Kidney (tissue), 14 donors: ENCODE data around the gene PERM1. TPM values are rescaled to one million over a fixed set of nuclear protein-coding genes. Genes with fewer than 3 reads are reported as not detected.

Experiments
- DNase-seq, 5 donors: peaks; one replicate each; pipeline ENCODE4 v3.0.0-alpha.2; 2013 to 2020
- FAIRE-seq: peaks from 2 replicates; lab custom pipeline; 2012; peaks lifted over from hg19 to GRCh38; lab: Jason Lieb, UNC
- H3K27ac ChIP-seq, 2 donors: one replicate each; pipeline ENCODE4 v1.7.0; 2013; ENCODE audit warnings: low read depth in 2 of 2, low read length in 2 of 2, inconsistent platforms in 1 of 2
- H3K27me3 ChIP-seq: one replicate; pipeline ENCODE4 v1.7.1; 2013; ENCODE audit warnings: low read length, inconsistent platforms; ENCODE audit not compliant: control insufficient read depth, insufficient read depth
- H3K36me3 ChIP-seq, 3 donors: one replicate each; pipeline versions ENCODE4 v1.7.0 to v1.7.1; 2013; ENCODE audit warnings: low read length in 3 of 3, control low read depth in 1 of 3, inconsistent platforms in 1 of 3; ENCODE audit not compliant: insufficient read depth in 3 of 3, control insufficient read depth in 2 of 3
- H3K4me1 ChIP-seq, 3 donors: one replicate each; pipeline versions ENCODE4 v1.7.0 to v1.7.1; 2013; ENCODE audit warnings: low read length in 3 of 3, inconsistent platforms in 1 of 3, low read depth in 1 of 3; ENCODE audit not compliant: control insufficient read depth in 2 of 3, insufficient read depth in 2 of 3
- H3K4me3 ChIP-seq, 3 donors: one replicate each; pipeline versions ENCODE4 v1.7.0 to v1.8.1; 2013; ENCODE audit warnings: low read length in 3 of 3, control low read depth in 1 of 3, inconsistent platforms in 1 of 3
- H3K9ac ChIP-seq, 3 donors: one replicate each; pipeline versions ENCODE4 v1.7.0 to v1.7.1; 2013; ENCODE audit warnings: low read length in 3 of 3, control low read depth in 1 of 3, inconsistent platforms in 1 of 3
- H3K9me3 ChIP-seq, 3 donors: one replicate each; pipeline versions ENCODE4 v1.7.0 to v1.7.1; 2013; ENCODE audit warnings: low read length in 3 of 3, control low read depth in 1 of 3, inconsistent platforms in 1 of 3; ENCODE audit not compliant: control insufficient read depth in 2 of 3, insufficient read depth in 1 of 3
- CTCF ChIP-seq: IDR thresholded peaks from 3 replicates; pipeline ENCODE4 v1.5.1; 2012; ENCODE audit warnings: mild to moderate bottlenecking, moderate library complexity, borderline replicate concordance; ENCODE audit not compliant: insufficient read depth; ENCODE audit errors: extremely low read depth
- intact Hi-C: fragments of 100-400 bp; cut with DNase I; formaldehyde crosslinking; loops from one replicate; pipeline ENCODE4 v1.11.1; 2022
- polyA plus RNA-seq: library from polyadenylated mRNA; stranded (reverse); fragments of 350-450 nt; fragmentation: Illumina TruSeq; extraction: RNeasy Lipid Tissue Mini Kit (QIAGEN cat#74804); gene quantifications from one replicate; pipeline ENCODE4 v1.2.3, GENCODE V29; 2014; ENCODE audit warnings: low read depth, low replicate concordance; ENCODE audit not compliant: insufficient read depth
- total RNA-seq: library from RNA; stranded (reverse); fragmentation: NEBNext Ultra II Directional; extraction: Animal tissue kit (Norgen Biotek cat#: 25700); gene quantifications from one replicate; pipeline ENCODE4 v1.2.1, GENCODE V29; 2021
- donor health status: control.
- donor health status: control.
- donor health status: control.
- donor health status: control.
- donor health status: control.
- donor health status: DM: yes; HTN: yes; CAD: no.
- donor health status: Normal renal cell carcinoma (clear cell type).

PERM1 gene
- total and polyA plus RNA-seq, 2 donors from 2014 or later = 0.25 to 0.86 TPM

GRCh38 chr1:982765-983436, 1.0 kb upstream of the PERM1 start:
- intact Hi-C loops = no loop called here
- no peak for TF ChIP-seq CTCF
- Histone ChIP-seq H3K9ac (no peak overlapping the region), H3K36me3 (no peaks in the 10 kb centered on the region), H3K4me3 (no peak overlapping the region), H3K9me3 (no peaks in the 10 kb centered on the region), H3K4me1 (no peaks in the 10 kb centered on the region), H3K27ac (no peak overlapping the region), H3K27me3 (no peaks in the 10 kb centered on the region)
- FAIRE-seq (no peak), DNase-seq (peak in 1 of 5 donors; percentile 71)

- Histone ChIP-seq H3K9me3 (no peaks in the 10 kb centered on the region), H3K4me1 (no peaks in the 10 kb centered on the region), H3K9ac (peak overlapping the region in 1 of 3 donors; percentile 26), H3K27ac (peak overlapping the region; percentile 54 to 57), H3K4me3 (no peak overlapping the region), H3K36me3 (no peaks in the 10 kb centered on the region), H3K27me3 (no peaks in the 10 kb centered on the region)
- no peak for TF ChIP-seq CTCF
- intact Hi-C loops = no loop called here
- no peak for FAIRE-seq
- peak in 1 of 5 donors; percentile 35 for DNase-seq
Observed at GRCh38 chr1:981491-981954, 370 bp downstream of the PERM1 start.

GRCh38 chr1:980602-981395, 1.1 kb downstream of the PERM1 start:
- TF ChIP-seq CTCF = no peak
- Histone ChIP-seq H3K27ac (peak overlapping the region in 1 of 2 donors; percentile 57), H3K4me1 (peaks cover 0 to 4% (median 0%) of the 10 kb centered on the region in 3 donors), H3K36me3 (no peaks in the 10 kb centered on the region), H3K9ac (no peak overlapping the region), H3K27me3 (no peaks in the 10 kb centered on the region), H3K9me3 (no peaks in the 10 kb centered on the region), H3K4me3 (no peak overlapping the region)
- intact Hi-C loops = no loop called here
- DNase-seq (peak in 2 of 5 donors; percentile 39 to 87), FAIRE-seq (no peak)
